ENCODE measurements around the gene KHK.

- TF ChIP-seq CTCF (IDR thresholded peaks at IDR 0.05; ENCODE audit: low read length) (no peak), EZH2 (IDR thresholded peaks at IDR 0.05; ENCODE audit: borderline replicate concordance, low read length) (no peak)
These were observed 46.8 kb downstream of the KHK start for GRCh38 chr2:27133195-27133875.

Measured in OCI-LY1 (cell line).